Measurements from ENCODE around the gene PMEPA1.

Gene PMEPA1

GRCh38 chr20:57698116-57698866 is 11.5 kb downstream of the PMEPA1 start:
- no peak overlapping the region for H3K4me3 ChIP-seq (ENCODE audit: low read depth, low read length)
- DNase-seq (ENCODE audit: low read depth), result peak; percentile 94

GRCh38 chr20:57697543-57697942 is 12.3 kb downstream of the PMEPA1 start:
- no peak for DNase-seq (ENCODE audit: low read depth)

GRCh38 chr20:57696401-57696961 is 13.3 kb downstream of the PMEPA1 start:
- no peak for DNase-seq (ENCODE audit: low read depth)
- no peak overlapping the region for H3K4me3 ChIP-seq (ENCODE audit: low read depth, low read length)

More at GRCh38 chr20:57697543-57697942, 12.3 kb downstream of the PMEPA1 start:
- no peak overlapping the region for H3K4me3 ChIP-seq (ENCODE audit: low read depth, low read length)

- DNase-seq (ENCODE audit: low read depth), result no peak
- no peak overlapping the region for H3K4me3 ChIP-seq (ENCODE audit: low read depth, low read length)
Measured at GRCh38 chr20:57695940-57696339, 13.9 kb downstream of the PMEPA1 start.

- H3K4me3 ChIP-seq (ENCODE audit: low read depth, low read length), result no peak overlapping the region
- no peak for DNase-seq (ENCODE audit: low read depth)
Measured at GRCh38 chr20:57695012-57695411, 14.8 kb downstream of the PMEPA1 start.

GRCh38 chr20:57694481-57694880 is 15.3 kb downstream of the PMEPA1 start:
- no peak for DNase-seq (ENCODE audit: low read depth)
- H3K4me3 ChIP-seq (ENCODE audit: low read depth, low read length), result no peak overlapping the region

- no peak overlapping the region for H3K4me3 ChIP-seq (ENCODE audit: low read depth, low read length)
- no peak for DNase-seq (ENCODE audit: low read depth)
Measured at GRCh38 chr20:57693670-57694329, 16.0 kb downstream of the PMEPA1 start.

GRCh38 chr20:57693002-57693582 is 16.7 kb downstream of the PMEPA1 start:
- DNase-seq (ENCODE audit: low read depth), result no peak
- no peak overlapping the region for H3K4me3 ChIP-seq (ENCODE audit: low read depth, low read length)

GRCh38 chr20:57692393-57692792 is 17.4 kb downstream of the PMEPA1 start:
- H3K4me3 ChIP-seq (ENCODE audit: low read depth, low read length), result no peak overlapping the region
- DNase-seq (ENCODE audit: low read depth), result no peak

GRCh38 chr20:57691699-57692098 is 18.1 kb downstream of the PMEPA1 start:
- no peak for DNase-seq (ENCODE audit: low read depth)
- no peak overlapping the region for H3K4me3 ChIP-seq (ENCODE audit: low read depth, low read length)

GRCh38 chr20:57690525-57690924 is 19.3 kb downstream of the PMEPA1 start:
- H3K4me3 ChIP-seq (ENCODE audit: low read depth, low read length), result no peak overlapping the region
- no peak for DNase-seq (ENCODE audit: low read depth)

- no peak overlapping the region for H3K4me3 ChIP-seq (ENCODE audit: low read depth, low read length)
- DNase-seq (ENCODE audit: low read depth), result no peak
Measured at GRCh38 chr20:57689745-57690481, 19.9 kb downstream of the PMEPA1 start.

- no peak overlapping the region for H3K4me3 ChIP-seq (ENCODE audit: low read depth, low read length)
- DNase-seq (ENCODE audit: low read depth), result no peak
Measured at GRCh38 chr20:57688864-57689263, 21.0 kb downstream of the PMEPA1 start.

GRCh38 chr20:57688295-57688694 is 21.5 kb downstream of the PMEPA1 start:
- H3K4me3 ChIP-seq (ENCODE audit: low read depth, low read length), result no peak overlapping the region
- no peak for DNase-seq (ENCODE audit: low read depth)

- no peak for DNase-seq (ENCODE audit: low read depth)
- no peak overlapping the region for H3K4me3 ChIP-seq (ENCODE audit: low read depth, low read length)
Measured at GRCh38 chr20:57686931-57687652, 22.7 kb downstream of the PMEPA1 start.

GRCh38 chr20:57685146-57685758 is 24.6 kb downstream of the PMEPA1 start:
- no peak for DNase-seq (ENCODE audit: low read depth)

GRCh38 chr20:57684808-57685140 is 25.0 kb downstream of the PMEPA1 start:
- no peak overlapping the region for H3K4me3 ChIP-seq (ENCODE audit: low read depth, low read length)
- DNase-seq (ENCODE audit: low read depth), result no peak

More at GRCh38 chr20:57685146-57685758, 24.6 kb downstream of the PMEPA1 start:
- no peak overlapping the region for H3K4me3 ChIP-seq (ENCODE audit: low read depth, low read length)

GRCh38 chr20:57683881-57684807 is 25.7 kb downstream of the PMEPA1 start:
- DNase-seq (ENCODE audit: low read depth), result no peak
- no peak overlapping the region for H3K4me3 ChIP-seq (ENCODE audit: low read depth, low read length)
